Eye (tissue), 1 donor: ENCODE results near the gene EBNA1BP2.
A peak's percentile ranks its signal among the peaks of the same experiment; 100 is the strongest.
"Not testable (repeated sequence)": the region's sequence is repeated elsewhere in the genome, so short reads cannot be mapped to it uniquely, and the experiment has no call there.

Source experiments
- DNase-seq: peaks from one replicate; pipeline ENCODE4 v3.0.0-alpha.2; 2015

The EBNA1BP2 gene

GRCh38 chr1:43171312-43171875, 696 bp downstream of the EBNA1BP2 start:
- DNase-seq: no peak

- no peak for DNase-seq
Measured at GRCh38 chr1:43165765-43166164, 6.3 kb downstream of the EBNA1BP2 start.

- no peak for DNase-seq
Measured at GRCh38 chr1:43165162-43165561, 6.9 kb downstream of the EBNA1BP2 start.

DNA sequence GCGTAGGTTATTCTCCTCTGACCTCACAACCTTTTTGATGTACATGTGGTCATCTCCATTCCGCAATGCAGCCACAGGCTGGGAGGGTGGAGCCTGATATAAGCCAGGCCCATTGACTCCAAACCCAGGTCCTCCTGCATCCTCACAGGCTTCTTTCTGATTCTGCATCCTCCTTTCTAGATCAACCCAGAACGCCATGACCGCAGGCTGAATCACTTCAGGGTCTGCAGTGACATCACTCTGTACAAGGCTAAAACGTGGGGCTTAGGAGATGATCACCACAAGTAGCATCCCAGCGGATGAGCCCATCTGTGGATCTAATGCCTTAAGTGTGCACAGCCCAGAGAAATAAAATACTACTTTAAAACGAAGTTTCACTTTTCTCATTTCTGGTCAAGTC, 16.1 kb downstream of the EBNA1BP2 start:
- no peak for DNase-seq

- DNase-seq: no peak
Measured at GRCh38 chr1:43153443-43153842, 18.6 kb downstream of the EBNA1BP2 start.

DNA sequence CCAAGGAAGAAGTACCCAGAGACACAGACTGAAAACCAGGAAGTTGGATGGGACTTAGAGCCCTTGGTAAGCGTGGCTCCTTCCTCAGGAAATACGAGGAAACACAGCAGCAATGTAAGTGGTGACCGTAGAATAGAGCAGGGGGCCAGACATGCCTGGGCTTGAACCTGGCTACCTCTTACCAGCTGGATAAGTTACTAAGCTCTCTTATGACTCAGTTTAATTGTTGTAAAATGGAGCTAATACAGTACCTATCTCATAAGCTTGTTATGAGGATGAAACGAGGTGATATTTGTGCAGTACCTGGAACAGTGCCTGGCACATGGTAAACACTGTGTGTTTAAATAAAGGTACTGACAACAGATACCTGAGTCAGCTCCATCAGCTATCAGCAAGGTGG, 19.2 kb downstream of the EBNA1BP2 start:
- no peak for DNase-seq

DNA sequence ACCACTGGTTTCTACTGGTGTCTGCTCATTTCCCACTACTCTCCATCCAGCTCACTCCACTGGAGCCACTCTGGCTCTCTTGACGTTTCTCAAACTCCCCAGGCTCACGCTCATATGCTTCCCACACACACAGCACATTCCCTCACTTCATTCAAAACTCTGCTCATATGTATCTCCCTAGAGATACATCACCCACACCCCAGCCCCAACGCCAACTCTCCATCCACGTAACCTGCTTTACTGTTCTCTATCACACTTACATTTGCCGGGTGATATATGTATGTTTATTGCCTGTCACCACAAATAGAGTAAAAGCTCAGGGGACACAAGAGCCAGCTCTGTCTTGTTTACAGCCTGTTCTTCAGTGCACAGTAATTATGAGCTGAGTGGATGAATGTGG, 22.2 kb downstream of the EBNA1BP2 start:
- DNase-seq: no peak

DNA sequence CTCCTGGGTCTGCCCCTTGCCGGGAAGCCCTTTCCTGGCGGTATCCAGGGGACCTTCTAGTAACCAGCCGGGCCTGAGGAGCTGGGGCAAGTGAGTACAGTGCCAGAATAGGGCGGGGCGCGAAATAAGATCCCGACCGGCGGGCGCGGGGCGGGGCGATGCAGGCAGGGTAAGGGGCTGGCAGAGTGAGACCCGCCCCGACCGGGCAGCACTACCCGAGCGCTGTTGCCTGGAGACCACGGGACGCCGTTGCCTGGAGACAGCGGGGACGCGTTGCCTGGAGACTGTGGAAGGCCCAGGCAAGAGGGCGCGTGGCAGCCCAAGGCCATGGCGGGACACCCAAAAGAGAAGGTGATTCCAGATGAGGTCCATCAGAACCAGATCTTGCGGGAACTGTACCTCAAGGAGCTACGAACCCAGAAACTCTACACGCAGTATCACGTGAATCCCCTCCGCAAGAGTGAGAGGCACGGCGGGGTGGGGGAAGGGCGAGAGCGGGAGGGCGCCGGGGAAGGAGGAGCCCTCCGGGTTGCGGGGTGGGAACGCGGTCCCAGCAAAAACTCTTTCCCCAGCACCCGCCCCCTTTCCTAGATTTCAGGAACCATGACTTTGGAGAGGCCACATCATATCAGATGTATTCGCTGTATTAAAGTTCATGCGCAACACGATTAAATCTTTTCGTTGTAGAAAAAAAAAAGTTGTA, 24.3 kb downstream of the EBNA1BP2 start:
- peak; percentile 96 for DNase-seq

DNA sequence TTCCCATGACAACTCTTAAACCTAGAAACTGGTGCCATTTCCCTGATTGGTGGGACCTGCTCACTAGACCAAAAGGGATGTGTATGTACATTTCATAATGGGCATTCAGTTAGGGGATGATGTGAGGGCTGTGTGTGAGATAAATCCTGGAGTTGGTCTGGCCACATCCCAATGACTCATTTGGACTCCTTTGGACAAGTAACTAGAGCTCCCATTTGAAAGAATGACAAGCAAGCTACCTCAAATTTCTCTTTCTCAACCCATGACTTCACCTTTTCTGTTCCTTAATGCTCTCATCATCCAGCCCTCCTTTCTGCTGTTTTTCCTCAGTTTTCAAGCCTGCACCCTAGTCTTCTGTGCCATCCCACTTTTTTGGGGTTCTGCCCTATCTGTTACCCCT, 27.9 kb downstream of the EBNA1BP2 start:
- DNase-seq: no peak

GRCh38 chr1:43143441-43143888, 28.6 kb downstream of the EBNA1BP2 start:
- DNase-seq: no peak

DNA sequence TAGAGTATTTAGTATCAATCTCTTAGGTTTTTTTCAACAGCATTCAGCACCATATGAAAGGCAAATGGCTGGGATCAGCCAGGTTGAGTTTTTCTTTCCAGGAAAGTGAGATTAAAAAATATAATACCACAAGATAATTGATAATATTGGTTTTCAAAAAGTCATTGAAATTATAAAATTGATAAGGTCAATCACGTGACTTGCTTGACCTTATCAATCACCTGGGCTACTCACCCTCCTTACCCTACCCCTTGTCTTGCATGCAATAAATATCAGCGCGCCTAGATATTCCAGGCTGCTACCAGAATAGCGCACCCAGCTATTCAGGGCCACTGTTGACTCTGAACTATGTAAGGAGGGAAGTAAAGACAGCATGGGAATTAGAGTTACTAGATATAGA, 31.5 kb downstream of the EBNA1BP2 start:
- no peak for DNase-seq

- no peak for DNase-seq
Measured at GRCh38 chr1:43140010-43140409, 32.1 kb downstream of the EBNA1BP2 start.

- not testable (repeated sequence) for DNase-seq
Measured at GRCh38 chr1:43139295-43139694, 32.8 kb downstream of the EBNA1BP2 start.

GRCh38 chr1:43137445-43138052, 34.5 kb downstream of the EBNA1BP2 start:
- DNase-seq: no peak

- no peak for DNase-seq
Measured at GRCh38 chr1:43135857-43136781, 36.0 kb downstream of the EBNA1BP2 start.

- DNase-seq: no peak
Measured at GRCh38 chr1:43134640-43135039, 37.5 kb downstream of the EBNA1BP2 start.

- no peak for DNase-seq
Measured at GRCh38 chr1:43134068-43134467, 38.0 kb downstream of the EBNA1BP2 start.

GRCh38 chr1:43129426-43129825, 42.7 kb downstream of the EBNA1BP2 start:
- DNase-seq: peak; percentile 39

- no peak for DNase-seq
Measured at GRCh38 chr1:43128816-43129215, 43.3 kb downstream of the EBNA1BP2 start.

- no peak for DNase-seq
Measured at GRCh38 chr1:43123031-43123430, 49.1 kb downstream of the EBNA1BP2 start.

DNA sequence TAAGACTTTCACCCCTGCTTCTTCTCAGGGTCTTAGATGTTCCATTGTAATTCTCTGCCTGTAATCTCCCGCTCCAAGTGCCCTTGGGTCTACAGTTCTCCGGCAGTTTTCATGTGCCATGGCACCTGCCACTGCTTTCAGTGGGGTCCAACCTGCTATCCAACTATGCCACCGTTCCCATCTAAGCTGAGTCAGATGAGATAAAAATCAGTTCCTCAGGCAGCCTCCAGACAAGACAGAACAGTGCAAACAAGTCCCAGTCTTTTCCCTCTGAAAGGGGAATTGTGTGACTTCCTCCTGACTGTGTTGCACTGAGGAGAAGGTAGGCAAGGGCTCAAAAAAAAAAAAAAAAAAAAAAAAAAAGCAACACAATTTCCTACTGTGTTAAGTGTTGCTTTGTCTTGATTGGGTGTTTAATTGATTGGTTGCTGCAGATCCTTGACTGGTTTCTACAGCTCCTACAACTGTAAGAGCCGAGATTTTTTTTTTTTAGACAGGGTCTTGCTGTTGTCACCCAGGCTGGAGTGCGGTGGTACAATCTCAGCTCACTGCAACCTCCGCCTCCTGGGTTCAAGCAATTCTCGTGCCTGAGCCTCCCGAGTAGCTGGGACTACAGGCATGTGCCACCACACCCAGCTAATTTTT, 50.7 kb downstream of the EBNA1BP2 start:
- no peak for DNase-seq

GRCh38 chr1:43119928-43120586, 52.0 kb downstream of the EBNA1BP2 start:
- DNase-seq: not testable (repeated sequence)
